GM06990 (cell line): ENCODE results near the gene PRR5.

Source experiments
- DNase-seq: peaks from one replicate; pipeline ENCODE4 v3.0.0-alpha.2; 2011; ENCODE audit not compliant: insufficient read length; ENCODE audit errors: extremely low read depth
- H3K27me3 ChIP-seq: replicated peaks from 2 replicates; pipeline ENCODE4 v1.6.0; 2011; ENCODE audit warnings: low read length; ENCODE audit not compliant: control insufficient read depth, insufficient read depth
- H3K36me3 ChIP-seq: 2 replicates; pipeline ENCODE4 v1.5.1; 2011; ENCODE audit warnings: low read length; ENCODE audit not compliant: control insufficient read depth, insufficient read depth
- H3K4me3 ChIP-seq: replicated peaks from 2 replicates; pipeline ENCODE4 v1.5.1; 2011; ENCODE audit warnings: low read depth, mild to moderate bottlenecking, control low read depth, low read length
- CTCF ChIP-seq: IDR thresholded peaks from 2 replicates; pipeline ENCODE4 v1.5.1; 2011; ENCODE audit warnings: low read length, control low read depth, mild to moderate bottlenecking, inconsistent platforms; ENCODE audit not compliant: insufficient read depth, poor library complexity, severe bottlenecking

PRR5 gene

GRCh38 chr22:44685384-44686056 lies 16.5 kb upstream of the PRR5 start:
- Histone ChIP-seq H3K4me3 (no peak overlapping the region), H3K36me3 (no peaks in the 10 kb centered on the region), H3K27me3 (no peaks in the 10 kb centered on the region)
- DNase-seq, result peak; percentile 72
- no peak for TF ChIP-seq CTCF

GRCh38 chr22:44686873-44687600 lies 15.0 kb upstream of the PRR5 start:
- H3K27me3 ChIP-seq, result no peaks in the 10 kb centered on the region
- TF ChIP-seq CTCF, result no peak
- no peak overlapping the region for H3K4me3 ChIP-seq
- no peaks in the 10 kb centered on the region for H3K36me3 ChIP-seq
- no peak for DNase-seq

- H3K27me3 ChIP-seq, result no peaks in the 10 kb centered on the region
- H3K36me3 ChIP-seq, result no peaks in the 10 kb centered on the region
- no peak for DNase-seq
- TF ChIP-seq CTCF, result no peak
- no peak overlapping the region for H3K4me3 ChIP-seq
These were observed 12.8 kb upstream of the PRR5 start for GRCh38 chr22:44689173-44689572.

GRCh38 chr22:44689915-44690524 lies 12.0 kb upstream of the PRR5 start:
- Histone ChIP-seq H3K27me3 (0 out of 2 replicates have a peak, but pooled peaks cover 1% of the 10 kb centered on the region), H3K36me3 (no peaks in the 10 kb centered on the region), H3K4me3 (no peak overlapping the region)
- DNase-seq, result no peak
- no peak for TF ChIP-seq CTCF

GRCh38 chr22:44691796-44692661 lies 10.0 kb upstream of the PRR5 start:
- no peak for DNase-seq
- Histone ChIP-seq H3K27me3 (0 out of 2 replicates have a peak, but pooled peaks cover 1% of the 10 kb centered on the region), H3K4me3 (no peak overlapping the region), H3K36me3 (no peaks in the 10 kb centered on the region)
- TF ChIP-seq CTCF, result no peak
